K562 (cell line): Measurements from ENCODE around the gene ASCL2.

Source experiments
- CBX8 ChIP-seq: fragments of 200-600 bp; sonication (generic); IDR thresholded peaks from 2 replicates; pipeline ENCODE4 v1.6.1; 2012; ENCODE audit warnings: borderline replicate concordance, mixed run types, low read depth, mild to moderate bottlenecking, moderate library complexity, mixed read lengths, low read length, control low read depth, inconsistent platforms; ENCODE audit not compliant: poor library complexity, severe bottlenecking; ENCODE audit errors: extremely low read depth
- CTCF ChIP-seq, 3 experiments: IDR thresholded peaks in 2 of 3; conservative IDR thresholded peaks in 1 of 3; 2 replicates each; pipeline ENCODE4 v1.5.1; 2011 to 2012; ENCODE audit warnings: low read length in 3 of 3, mild to moderate bottlenecking in 3 of 3, control low read depth in 2 of 3, improper control_type of control experiment in 1 of 3, inconsistent platforms in 1 of 3, low read depth in 1 of 3, mixed read lengths in 1 of 3, moderate library complexity in 1 of 3; ENCODE audit not compliant: insufficient read depth in 2 of 3
- ESRRB ChIP-seq: fragments of 250-450 bp; sonication (Bioruptor Pico); IDR thresholded peaks from 2 replicates; pipeline ENCODE4 v1.5.0; 2020; ENCODE audit warnings: mild to moderate bottlenecking, moderate library complexity, borderline replicate concordance
- EZH2 ChIP-seq: IDR thresholded peaks from 2 replicates; pipeline ENCODE4 v1.6.1; 2012; ENCODE audit warnings: low read depth, mild to moderate bottlenecking, inconsistent platforms, low read length, borderline replicate concordance
- FOXP4 ChIP-seq: sonication (generic); formaldehyde crosslinking; IDR thresholded peaks from 2 replicates; pipeline ENCODE4 v1.8.0; 2022; ENCODE audit warnings: mild to moderate bottlenecking, missing genetic modification reagents, borderline replicate concordance
- NFIC ChIP-seq: fragments of 450-650 bp; IDR thresholded peaks from 2 replicates; pipeline ENCODE4 v1.6.1; 2017; ENCODE audit warnings: mild to moderate bottlenecking, inconsistent platforms
- NUFIP1 ChIP-seq: fragments of 450-650 bp; IDR thresholded peaks from 2 replicates; pipeline ENCODE4 v1.6.1; 2018; ENCODE audit not compliant: partially characterized antibody
- POLR2A ChIP-seq: fragments of 450-650 bp; conservative IDR thresholded peaks from 2 replicates; pipeline ENCODE4 v1.6.1; 2016
- SIN3A ChIP-seq, 2 experiments: fragments of 150-350 bp in 1 of 2; IDR thresholded peaks; 2 replicates each; pipeline ENCODE4 v1.6.1; 2011 to 2016; ENCODE audit warnings: borderline replicate concordance in 2 of 2, low read depth in 2 of 2, low read length in 2 of 2, mild to moderate bottlenecking in 2 of 2, moderate library complexity in 2 of 2; ENCODE audit not compliant: control insufficient read depth in 1 of 2
- SMC3 ChIP-seq: conservative IDR thresholded peaks from 2 replicates; pipeline ENCODE4 v1.6.1; 2011; ENCODE audit warnings: low read depth, low read length, improper control_type of control experiment; ENCODE audit not compliant: insufficient read depth
- TCF7L2 ChIP-seq: fragments of 150-350 bp; IDR thresholded peaks from 2 replicates; pipeline ENCODE4 v1.6.1; 2016; ENCODE audit warnings: low read depth, mild to moderate bottlenecking, low read length, moderate library complexity
- ZBTB7A ChIP-seq: IDR thresholded peaks from 2 replicates; pipeline ENCODE4 v1.6.1; 2011; ENCODE audit warnings: low read depth, mild to moderate bottlenecking, low read length, moderate library complexity, borderline replicate concordance; ENCODE audit not compliant: control insufficient read depth
- TF ChIP-seq, protein P1 (sequence below), 2 experiments: fragments of 450-650 bp; formaldehyde crosslinking in 1 of 2; IDR thresholded peaks; 2 replicates each; pipeline versions ENCODE4 v1.4.0 to v1.6.1; 2014 to 2020; ENCODE audit warnings: mild to moderate bottlenecking in 2 of 2, borderline replicate concordance in 1 of 2, low read depth in 1 of 2
- TF ChIP-seq, protein P2 (sequence below), 2 experiments: fragments of 450-650 bp in 1 of 2; sonication (generic) in 1 of 2; formaldehyde crosslinking in 1 of 2; IDR thresholded peaks in 1 of 2; conservative IDR thresholded peaks in 1 of 2; 2 replicates each; pipeline versions ENCODE4 v1.6.1 to v1.8.1; 2016 to 2023; ENCODE audit warnings: mild to moderate bottlenecking in 2 of 2, moderate library complexity in 2 of 2, inconsistent platforms in 1 of 2, missing genetic modification reagents in 1 of 2

DNA sequence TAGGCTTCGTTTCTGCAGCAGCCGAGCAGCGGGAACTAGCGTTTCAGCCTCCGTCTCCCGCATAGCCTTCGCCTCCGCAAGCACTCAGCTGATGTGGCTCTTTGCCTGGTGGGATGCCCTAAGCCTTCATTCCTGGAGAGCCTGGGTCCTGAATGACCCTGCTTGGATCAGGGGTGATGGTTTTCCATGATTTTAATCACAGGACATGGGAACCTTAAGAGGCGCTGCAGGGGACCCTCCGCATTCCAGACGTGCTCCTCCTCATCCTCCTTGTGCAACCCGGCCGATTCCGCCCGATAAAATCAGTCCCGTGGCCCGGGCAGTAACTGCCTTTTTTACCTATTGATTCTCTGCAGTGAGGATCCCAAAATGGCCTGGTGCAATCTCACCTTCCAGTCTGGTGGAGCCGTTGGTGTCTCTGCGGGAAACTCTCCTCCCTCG lies 23.2 kb upstream of the ASCL2 start:
- no peak for TF ChIP-seq TCF7L2
- no peak for TF ChIP-seq EZH2
- no peak for TF ChIP-seq CTCF (IDR thresholded peaks at IDR 0.05 in 2 of 3, conservative IDR thresholded peaks at IDR 0.05 in 1 of 3; ENCODE audit: insufficient read depth in 2 of 3, low read depth in 1 of 3, low read length in 3 of 3)
- TF ChIP-seq ESRRB (CRISPR knock-in tag), result no peak
- TF ChIP-seq SMC3, result no peak
- no peak for TF ChIP-seq SIN3A (IDR thresholded peaks at IDR 0.05; ENCODE audit: borderline replicate concordance in 2 of 2, control insufficient read depth in 1 of 2, low read depth in 2 of 2, low read length in 2 of 2)
- TF ChIP-seq, protein P1, sequence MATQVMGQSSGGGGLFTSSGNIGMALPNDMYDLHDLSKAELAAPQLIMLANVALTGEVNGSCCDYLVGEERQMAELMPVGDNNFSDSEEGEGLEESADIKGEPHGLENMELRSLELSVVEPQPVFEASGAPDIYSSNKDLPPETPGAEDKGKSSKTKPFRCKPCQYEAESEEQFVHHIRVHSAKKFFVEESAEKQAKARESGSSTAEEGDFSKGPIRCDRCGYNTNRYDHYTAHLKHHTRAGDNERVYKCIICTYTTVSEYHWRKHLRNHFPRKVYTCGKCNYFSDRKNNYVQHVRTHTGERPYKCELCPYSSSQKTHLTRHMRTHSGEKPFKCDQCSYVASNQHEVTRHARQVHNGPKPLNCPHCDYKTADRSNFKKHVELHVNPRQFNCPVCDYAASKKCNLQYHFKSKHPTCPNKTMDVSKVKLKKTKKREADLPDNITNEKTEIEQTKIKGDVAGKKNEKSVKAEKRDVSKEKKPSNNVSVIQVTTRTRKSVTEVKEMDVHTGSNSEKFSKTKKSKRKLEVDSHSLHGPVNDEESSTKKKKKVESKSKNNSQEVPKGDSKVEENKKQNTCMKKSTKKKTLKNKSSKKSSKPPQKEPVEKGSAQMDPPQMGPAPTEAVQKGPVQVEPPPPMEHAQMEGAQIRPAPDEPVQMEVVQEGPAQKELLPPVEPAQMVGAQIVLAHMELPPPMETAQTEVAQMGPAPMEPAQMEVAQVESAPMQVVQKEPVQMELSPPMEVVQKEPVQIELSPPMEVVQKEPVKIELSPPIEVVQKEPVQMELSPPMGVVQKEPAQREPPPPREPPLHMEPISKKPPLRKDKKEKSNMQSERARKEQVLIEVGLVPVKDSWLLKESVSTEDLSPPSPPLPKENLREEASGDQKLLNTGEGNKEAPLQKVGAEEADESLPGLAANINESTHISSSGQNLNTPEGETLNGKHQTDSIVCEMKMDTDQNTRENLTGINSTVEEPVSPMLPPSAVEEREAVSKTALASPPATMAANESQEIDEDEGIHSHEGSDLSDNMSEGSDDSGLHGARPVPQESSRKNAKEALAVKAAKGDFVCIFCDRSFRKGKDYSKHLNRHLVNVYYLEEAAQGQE (IDR thresholded peaks at IDR 0.05; ENCODE audit: borderline replicate concordance), result no peak
- TF ChIP-seq, protein P1 (CRISPR knock-in tag; IDR thresholded peaks at IDR 0.05; ENCODE audit: low read depth), result no peak
- TF ChIP-seq NFIC, result no peak
- no peak for TF ChIP-seq FOXP4 (CRISPR knock-in tag)
- TF ChIP-seq NUFIP1, result no peak
- TF ChIP-seq ZBTB7A, result no peak
- no peak for TF ChIP-seq POLR2A
- no peak for TF ChIP-seq CBX8
- TF ChIP-seq, protein P2, sequence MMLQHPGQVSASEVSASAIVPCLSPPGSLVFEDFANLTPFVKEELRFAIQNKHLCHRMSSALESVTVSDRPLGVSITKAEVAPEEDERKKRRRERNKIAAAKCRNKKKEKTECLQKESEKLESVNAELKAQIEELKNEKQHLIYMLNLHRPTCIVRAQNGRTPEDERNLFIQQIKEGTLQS (IDR thresholded peaks at IDR 0.05), result no peak
- TF ChIP-seq, protein P2 (CRISPR knock-in tag; conservative IDR thresholded peaks at IDR 0.05), result no peak
